HepG2 (cell line): ENCODE measurements around the gene CPPED1. TPM values are rescaled to one million over a fixed set of nuclear protein-coding genes. Genes with fewer than 3 reads are reported as not detected.
A peak's percentile ranks its signal among the peaks of the same experiment; 100 is the strongest.

Experiments
- AGO1 ChIP-seq: fragments of 200-400 bp; formaldehyde crosslinking; IDR thresholded peaks from 2 replicates; pipeline ENCODE4 v1.6.1; 2017; ENCODE audit warnings: mild to moderate bottlenecking, low read depth, low read length, moderate library complexity; ENCODE audit not compliant: poor library complexity, severe bottlenecking
- AHR ChIP-seq: IDR thresholded peaks from 2 replicates; pipeline ENCODE4 v1.6.1; 2018; ENCODE audit warnings: missing genetic modification reagents, missing compliant biosample characterization
- BORCS8-MEF2B ChIP-seq: sonication (generic); formaldehyde crosslinking; IDR thresholded peaks from 2 replicates; pipeline ENCODE4 v1.8.0; 2022; ENCODE audit warnings: mild to moderate bottlenecking, missing genetic modification reagents
- CENPBD1 ChIP-seq: sonication (generic); formaldehyde crosslinking; IDR thresholded peaks from 2 replicates; pipeline ENCODE4 v1.8.0; 2022; ENCODE audit warnings: missing genetic modification reagents, low read depth, mild to moderate bottlenecking, borderline replicate concordance
- CHD2 ChIP-seq: IDR thresholded peaks from 2 replicates; pipeline ENCODE4 v1.6.1; 2011; ENCODE audit warnings: low read depth, low read length, improper control_type of control experiment
- CREM ChIP-seq, 2 experiments: sonication (generic) in 1 of 2; formaldehyde crosslinking in 1 of 2; IDR thresholded peaks; 2 replicates each; pipeline versions ENCODE4 v1.4.0 to v1.6.1; 2016 to 2020; ENCODE audit warnings: antibody characterized with exemption in 1 of 2, mild to moderate bottlenecking in 1 of 2, missing genetic modification reagents in 1 of 2
- EP300 ChIP-seq, 3 experiments: sonication (generic) in 1 of 3; formaldehyde crosslinking in 1 of 3; IDR thresholded peaks; 2 replicates each; pipeline versions ENCODE4 v1.5.1 to v1.6.1; 2011 to 2020; ENCODE audit warnings: low read depth in 2 of 3, low read length in 2 of 3, borderline replicate concordance in 1 of 3, improper control_type of control experiment in 1 of 3, mild to moderate bottlenecking in 1 of 3, missing genetic modification reagents in 1 of 3, moderate library complexity in 1 of 3
- GFI1 ChIP-seq: sonication (generic); formaldehyde crosslinking; IDR thresholded peaks from 2 replicates; pipeline ENCODE4 v1.5.0; 2020; ENCODE audit warnings: missing genetic modification reagents, mild to moderate bottlenecking, borderline replicate concordance
- GLI4 ChIP-seq: sonication (generic); formaldehyde crosslinking; IDR thresholded peaks from 2 replicates; pipeline ENCODE4 v1.5.1; 2020; ENCODE audit warnings: missing genetic modification reagents, mild to moderate bottlenecking, moderate library complexity, borderline replicate concordance
- HDAC1 ChIP-seq: sonication (generic); formaldehyde crosslinking; IDR thresholded peaks from 2 replicates; pipeline ENCODE4 v1.5.1; 2020; ENCODE audit warnings: mild to moderate bottlenecking, missing genetic modification reagents
- HDAC2 ChIP-seq: sonication (generic); formaldehyde crosslinking; IDR thresholded peaks from 2 replicates; pipeline ENCODE4 v1.4.0; 2020; ENCODE audit warnings: missing genetic modification reagents
- HMG20A ChIP-seq: IDR thresholded peaks from 2 replicates; pipeline ENCODE4 v1.6.1; 2016; ENCODE audit warnings: borderline replicate concordance
- NR2F2 ChIP-seq: IDR thresholded peaks from 2 replicates; pipeline ENCODE4 v1.6.1; 2012; ENCODE audit warnings: low read depth, inconsistent platforms, borderline replicate concordance
- PITX1 ChIP-seq: sonication (generic); formaldehyde crosslinking; IDR thresholded peaks from 2 replicates; pipeline ENCODE4 v1.5.1; 2020; ENCODE audit warnings: mild to moderate bottlenecking, missing genetic modification reagents
- POLR2G ChIP-seq: fragments of 200-400 bp; formaldehyde crosslinking; IDR thresholded peaks from 2 replicates; pipeline ENCODE4 v1.6.1; 2018; ENCODE audit warnings: mild to moderate bottlenecking, low read depth, low read length, moderate library complexity
- RAD21 ChIP-seq: fragments of 450-650 bp; formaldehyde crosslinking; IDR thresholded peaks from 2 replicates; pipeline ENCODE4 v1.5.0; 2020; ENCODE audit warnings: mild to moderate bottlenecking
- RARA ChIP-seq: IDR thresholded peaks from 2 replicates; pipeline ENCODE4 v1.6.1; 2016; ENCODE audit warnings: missing genetic modification reagents, missing compliant biosample characterization
- SOX13 ChIP-seq, 3 experiments: fragments of 450-650 bp in 1 of 3; sonication (generic) in 1 of 3; formaldehyde crosslinking in 1 of 3; IDR thresholded peaks in 2 of 3; conservative IDR thresholded peaks in 1 of 3; 2 replicates each; pipeline versions ENCODE4 v1.5.0 to v1.6.1; 2016 to 2020; ENCODE audit warnings: antibody characterized with exemption in 1 of 3, mild to moderate bottlenecking in 1 of 3, missing compliant biosample characterization in 1 of 3, missing genetic modification reagents in 1 of 3, moderate library complexity in 1 of 3
- SRY ChIP-seq: sonication (generic); formaldehyde crosslinking; IDR thresholded peaks from 2 replicates; pipeline ENCODE4 v1.8.0; 2022; ENCODE audit warnings: mild to moderate bottlenecking, missing genetic modification reagents
- TGIF2 ChIP-seq: IDR thresholded peaks from 2 replicates; pipeline ENCODE4 v1.6.1; 2016; ENCODE audit warnings: control low read depth, missing compliant biosample characterization
- TOPORS ChIP-seq: sonication (generic); formaldehyde crosslinking; IDR thresholded peaks from 2 replicates; pipeline ENCODE4 v1.8.0; 2023; ENCODE audit warnings: mild to moderate bottlenecking, missing genetic modification reagents
- ZBTB38 ChIP-seq: sonication (generic); formaldehyde crosslinking; IDR thresholded peaks from 2 replicates; pipeline ENCODE4 v1.5.1; 2020; ENCODE audit warnings: mild to moderate bottlenecking, missing genetic modification reagents
- ZC3H4 ChIP-seq: sonication (generic); formaldehyde crosslinking; IDR thresholded peaks from 2 replicates; pipeline ENCODE4 v1.4.0; 2020; ENCODE audit warnings: missing genetic modification reagents, borderline replicate concordance
- ZMYM4 ChIP-seq: sonication (generic); formaldehyde crosslinking; IDR thresholded peaks from 2 replicates; pipeline ENCODE4 v1.8.1; 2023; ENCODE audit warnings: mild to moderate bottlenecking, missing genetic modification reagents
- ZNF354B ChIP-seq: sonication (generic); formaldehyde crosslinking; IDR thresholded peaks from 2 replicates; pipeline ENCODE4 v1.8.0; 2022; ENCODE audit warnings: mild to moderate bottlenecking, missing genetic modification reagents
- ZNF546 ChIP-seq: sonication (generic); formaldehyde crosslinking; conservative IDR thresholded peaks from 2 replicates; pipeline ENCODE4 v1.8.1; 2023; ENCODE audit warnings: mild to moderate bottlenecking, missing genetic modification reagents
- ZNF552 ChIP-seq: sonication (generic); formaldehyde crosslinking; IDR thresholded peaks from 2 replicates; pipeline ENCODE4 v1.9.0; 2022; ENCODE audit warnings: missing genetic modification reagents, mild to moderate bottlenecking, borderline replicate concordance
- ZNF556 ChIP-seq: sonication (generic); formaldehyde crosslinking; IDR thresholded peaks from 2 replicates; pipeline ENCODE4 v1.4.0; 2020; ENCODE audit warnings: mild to moderate bottlenecking, missing genetic modification reagents, borderline replicate concordance
- ZNF784 ChIP-seq: sonication (generic); formaldehyde crosslinking; IDR thresholded peaks from 2 replicates; pipeline ENCODE4 v1.5.1; 2020; ENCODE audit warnings: missing genetic modification reagents, mild to moderate bottlenecking, borderline replicate concordance
- polyA plus RNA-seq, 8 experiments: library from polyadenylated mRNA; depleted of rRNA in 3 of 8; stranded (reverse) in 7 of 8; unstranded in 1 of 8; fragments of >200 nt; fragmentation: Illumina TruSeq in 4 of 8; extraction: Trizol in 4 of 8; gene quantifications; 2 replicates each; pipeline versions ENCODE4 v1.2.1 to v1.2.3, GENCODE V29; 2011 to 2016; ENCODE audit warnings: low read depth in 4 of 8, missing spikeins in 1 of 8, mixed read lengths in 1 of 8; ENCODE audit not compliant: insufficient read depth in 1 of 8
- total RNA-seq, 5 experiments: library from RNA; depleted of rRNA; stranded (reverse); fragments of >200 nt; fragmentation: Illumina TruSeq; extraction: Trizol; gene quantifications; 2 replicates each; pipeline ENCODE4 v1.2.3, GENCODE V29; 2016; ENCODE audit warnings: low read depth in 1 of 5

CPPED1 gene
- total and polyA plus RNA-seq, 2 of the 13 experiments (the other 11 are each of a cell fraction or from before 2014, with no cell fraction given): 66.6 to 71.3 TPM

GRCh38 chr16:12614662-12615278, 188.9 kb downstream of the CPPED1 start (continued):
- TF ChIP-seq SRY (CRISPR knock-in tag): 0 out of 2 replicates have a peak, but pooled peaks have one; percentile 9
- TF ChIP-seq ZNF552: no peak
- 0 out of 2 replicates have a peak, but pooled peaks have one; percentile 30 for TF ChIP-seq HMG20A (CRISPR knock-in tag)
- 0 out of 2 replicates have a peak, but pooled peaks have one; percentile 12 for TF ChIP-seq NR2F2
- 0 out of 2 replicates have a peak, but pooled peaks have one; percentile 6 for TF ChIP-seq BORCS8-MEF2B
- peak; percentile 89; the same call in 1 of the 2 replicates for TF ChIP-seq ZBTB38 (CRISPR knock-in tag)
- TF ChIP-seq GFI1: no peak
- 0 out of 2 replicates have a peak, but pooled peaks have one; percentile 29 for TF ChIP-seq CREM (IDR thresholded peaks at IDR 0.05)
- no peak for TF ChIP-seq CREM (CRISPR knock-in tag; IDR thresholded peaks at IDR 0.05)
- no peak for TF ChIP-seq TOPORS
- no peak; the same call in 1 of the 2 replicates for TF ChIP-seq RAD21 (CRISPR knock-in tag)
- TF ChIP-seq ZNF784 (CRISPR knock-in tag): 0 out of 2 replicates have a peak, but pooled peaks have one; percentile 12
- no peak for TF ChIP-seq GLI4
- no peak for TF ChIP-seq ZNF546 (CRISPR knock-in tag)
- no peak for TF ChIP-seq SOX13 (IDR thresholded peaks at IDR 0.05)
- 0 out of 4 replicates have a peak, but pooled peaks of 1 of the 2 experiments have one; percentile 6 for TF ChIP-seq SOX13 (CRISPR knock-in tag; conservative IDR thresholded peaks at IDR 0.05 in 1 of 2, IDR thresholded peaks at IDR 0.05 in 1 of 2)
- peak; percentile 80 for TF ChIP-seq RARA (CRISPR knock-in tag)
- peak; percentile 55 for TF ChIP-seq POLR2G
- 0 out of 2 replicates have a peak, but pooled peaks have one; percentile 20 for TF ChIP-seq HDAC1
- 0 out of 2 replicates have a peak, but pooled peaks have one; percentile 28 for TF ChIP-seq PITX1 (CRISPR knock-in tag)
- TF ChIP-seq ZC3H4: peak; percentile 95; the same call in 1 of the 2 replicates
- 0 out of 2 replicates have a peak, but pooled peaks have one; percentile 3 for TF ChIP-seq ZNF556 (CRISPR knock-in tag)
- TF ChIP-seq AGO1: no peak
- TF ChIP-seq AHR (CRISPR knock-in tag): no peak
- 0 out of 2 replicates have a peak, but pooled peaks have one; percentile 12 for TF ChIP-seq TGIF2 (CRISPR knock-in tag)
- 0 out of 2 replicates have a peak, but pooled peaks have one; percentile 3 for TF ChIP-seq ZMYM4 (CRISPR knock-in tag)
- peak; percentile 21; the same call in 1 of the 2 replicates for TF ChIP-seq HDAC2 (CRISPR knock-in tag)
- TF ChIP-seq CENPBD1 (CRISPR knock-in tag): no peak
- peak; percentile 50; the same call in 1 of the 2 replicates for TF ChIP-seq ZNF354B (CRISPR knock-in tag)
- TF ChIP-seq CHD2: 0 out of 2 replicates have a peak, but pooled peaks have one; percentile 21
- 0 out of 4 replicates have a peak, but pooled peaks of 1 of the 2 experiments have one; percentile 4 for TF ChIP-seq EP300 (IDR thresholded peaks at IDR 0.05; ENCODE audit: low read depth in 2 of 2, low read length in 2 of 2)
- TF ChIP-seq EP300 (CRISPR knock-in tag; IDR thresholded peaks at IDR 0.05; ENCODE audit: borderline replicate concordance): no peak
